Measurements from ENCODE around the gene GALNT2.

GRCh38 chr1:230145505-230145899 lies 78.5 kb downstream of the GALNT2 start:
- TF ChIP-seq, protein P1, sequence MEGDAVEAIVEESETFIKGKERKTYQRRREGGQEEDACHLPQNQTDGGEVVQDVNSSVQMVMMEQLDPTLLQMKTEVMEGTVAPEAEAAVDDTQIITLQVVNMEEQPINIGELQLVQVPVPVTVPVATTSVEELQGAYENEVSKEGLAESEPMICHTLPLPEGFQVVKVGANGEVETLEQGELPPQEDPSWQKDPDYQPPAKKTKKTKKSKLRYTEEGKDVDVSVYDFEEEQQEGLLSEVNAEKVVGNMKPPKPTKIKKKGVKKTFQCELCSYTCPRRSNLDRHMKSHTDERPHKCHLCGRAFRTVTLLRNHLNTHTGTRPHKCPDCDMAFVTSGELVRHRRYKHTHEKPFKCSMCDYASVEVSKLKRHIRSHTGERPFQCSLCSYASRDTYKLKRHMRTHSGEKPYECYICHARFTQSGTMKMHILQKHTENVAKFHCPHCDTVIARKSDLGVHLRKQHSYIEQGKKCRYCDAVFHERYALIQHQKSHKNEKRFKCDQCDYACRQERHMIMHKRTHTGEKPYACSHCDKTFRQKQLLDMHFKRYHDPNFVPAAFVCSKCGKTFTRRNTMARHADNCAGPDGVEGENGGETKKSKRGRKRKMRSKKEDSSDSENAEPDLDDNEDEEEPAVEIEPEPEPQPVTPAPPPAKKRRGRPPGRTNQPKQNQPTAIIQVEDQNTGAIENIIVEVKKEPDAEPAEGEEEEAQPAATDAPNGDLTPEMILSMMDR (IDR thresholded peaks at IDR 0.05; ENCODE audit: low read depth, low read length, missing input control) = no peak
- no peak for TF ChIP-seq REST (IDR thresholded peaks at IDR 0.05)
- TF ChIP-seq RAD21 (IDR thresholded peaks at IDR 0.05) = no peak
- no peak for TF ChIP-seq ZBTB33 (IDR thresholded peaks at IDR 0.05)
- no peak for TF ChIP-seq YY1 (IDR thresholded peaks at IDR 0.05)
- no peak for TF ChIP-seq SP1 (IDR thresholded peaks at IDR 0.05)
